ENCODE measurements around the gene TMEM121B. TPM values are rescaled to one million over a fixed set of nuclear protein-coding genes. Genes with fewer than 3 reads are reported as not detected.

TMEM121B gene
- total RNA-seq, 1 donor, result not detected

- Histone ChIP-seq H3K4me2 (ENCODE audit: insufficient read depth, low read length) (no peak overlapping the region), H3K27me3 (ENCODE audit: insufficient read depth, low read length) (peaks cover 17% of the 10 kb centered on the region), H3K79me2 (ENCODE audit: insufficient read depth, low read length) (no peaks in the 10 kb centered on the region), H3K4me3 (ENCODE audit: insufficient read depth, low read length) (no peak overlapping the region), H3K36me3 (ENCODE audit: insufficient read depth, low read length) (no peaks in the 10 kb centered on the region), H2AFZ (ENCODE audit: low read length) (no peak overlapping the region), H3K9me3 (ENCODE audit: low read depth, low read length) (no peaks in the 10 kb centered on the region), H3K27ac (ENCODE audit: low read depth, low read length) (no peak overlapping the region), H3K4me1 (ENCODE audit: insufficient read depth, low read length) (no peaks in the 10 kb centered on the region), H4K20me1 (ENCODE audit: insufficient read depth, low read length) (peaks cover 4% of the 10 kb centered on the region)
- peak; percentile 30 for DNase-seq (ENCODE audit: insufficient read length, low spot score, missing footprints)
- TF ChIP-seq CTCF (IDR thresholded peaks at IDR 0.05; ENCODE audit: extremely low read depth, low read depth, low read length), result no peak
Observed at GRCh38 chr22:17115236-17115635, 5.9 kb downstream of the TMEM121B start.

GRCh38 chr22:17114898-17115235 is 6.3 kb downstream of the TMEM121B start:
- H3K36me3 ChIP-seq (ENCODE audit: insufficient read depth, low read length), result no peaks in the 10 kb centered on the region
- H4K20me1 ChIP-seq (ENCODE audit: insufficient read depth, low read length), result peaks cover 4% of the 10 kb centered on the region
- H2AFZ ChIP-seq (ENCODE audit: low read length), result no peak overlapping the region
- H3K4me1 ChIP-seq (ENCODE audit: insufficient read depth, low read length), result no peaks in the 10 kb centered on the region
- no peaks in the 10 kb centered on the region for H3K9me3 ChIP-seq (ENCODE audit: low read depth, low read length)
- TF ChIP-seq CTCF (IDR thresholded peaks at IDR 0.05; ENCODE audit: extremely low read depth, low read depth, low read length), result no peak
- no peak overlapping the region for H3K27ac ChIP-seq (ENCODE audit: low read depth, low read length)
- peaks cover 16% of the 10 kb centered on the region for H3K27me3 ChIP-seq (ENCODE audit: insufficient read depth, low read length)
- no peak for DNase-seq (ENCODE audit: insufficient read length, low spot score, missing footprints)
- H3K4me2 ChIP-seq (ENCODE audit: insufficient read depth, low read length), result no peak overlapping the region
- no peaks in the 10 kb centered on the region for H3K79me2 ChIP-seq (ENCODE audit: insufficient read depth, low read length)
- H3K4me3 ChIP-seq (ENCODE audit: insufficient read depth, low read length), result no peak overlapping the region

- Histone ChIP-seq H3K27ac (ENCODE audit: low read depth, low read length) (no peak overlapping the region), H3K4me1 (ENCODE audit: insufficient read depth, low read length) (no peaks in the 10 kb centered on the region), H2AFZ (ENCODE audit: low read length) (no peak overlapping the region), H3K27me3 (ENCODE audit: insufficient read depth, low read length) (peaks cover 10% of the 10 kb centered on the region), H4K20me1 (ENCODE audit: insufficient read depth, low read length) (peaks cover 4% of the 10 kb centered on the region), H3K9me3 (ENCODE audit: low read depth, low read length) (no peaks in the 10 kb centered on the region), H3K36me3 (ENCODE audit: insufficient read depth, low read length) (no peaks in the 10 kb centered on the region), H3K4me3 (ENCODE audit: insufficient read depth, low read length) (no peak overlapping the region), H3K79me2 (ENCODE audit: insufficient read depth, low read length) (no peaks in the 10 kb centered on the region), H3K4me2 (ENCODE audit: insufficient read depth, low read length) (no peak overlapping the region)
- peak; percentile 22 for DNase-seq (ENCODE audit: insufficient read length, low spot score, missing footprints)
- no peak for TF ChIP-seq CTCF (IDR thresholded peaks at IDR 0.05; ENCODE audit: extremely low read depth, low read depth, low read length)
Observed at GRCh38 chr22:17114173-17114897, 6.8 kb downstream of the TMEM121B start.

GRCh38 chr22:17113600-17113999 is 7.6 kb downstream of the TMEM121B start:
- H3K36me3 ChIP-seq (ENCODE audit: insufficient read depth, low read length), result no peaks in the 10 kb centered on the region
- peak; percentile 22 for DNase-seq (ENCODE audit: insufficient read length, low spot score, missing footprints)
- TF ChIP-seq CTCF (IDR thresholded peaks at IDR 0.05; ENCODE audit: extremely low read depth, low read depth, low read length), result no peak
- H3K9me3 ChIP-seq (ENCODE audit: low read depth, low read length), result no peaks in the 10 kb centered on the region
- no peak overlapping the region for H3K4me3 ChIP-seq (ENCODE audit: insufficient read depth, low read length)
- H2AFZ ChIP-seq (ENCODE audit: low read length), result no peak overlapping the region
- H3K79me2 ChIP-seq (ENCODE audit: insufficient read depth, low read length), result no peaks in the 10 kb centered on the region
- H4K20me1 ChIP-seq (ENCODE audit: insufficient read depth, low read length), result peaks cover 4% of the 10 kb centered on the region
- no peaks in the 10 kb centered on the region for H3K4me1 ChIP-seq (ENCODE audit: insufficient read depth, low read length)
- no peak overlapping the region for H3K27ac ChIP-seq (ENCODE audit: low read depth, low read length)
- no peak overlapping the region for H3K4me2 ChIP-seq (ENCODE audit: insufficient read depth, low read length)
- H3K27me3 ChIP-seq (ENCODE audit: insufficient read depth, low read length), result peaks cover 4% of the 10 kb centered on the region

Measured in osteoblast (primary cell).